GM12875 (cell line): ENCODE data around the gene FAM222A.

ENCODE experiments used
- H3K4me3 ChIP-seq: one replicate; pipeline ENCODE4 v1.5.1; 2011; ENCODE audit warnings: low read depth, low read length, control low read depth
- CTCF ChIP-seq: IDR thresholded peaks from 2 replicates; pipeline ENCODE4 v1.5.1; 2011; ENCODE audit warnings: low read depth, mild to moderate bottlenecking, control low read depth, inconsistent platforms, low read length, moderate library complexity, borderline replicate concordance; ENCODE audit not compliant: insufficient read depth

The FAM222A gene

GRCh38 chr12:109730306-109731145 is 16.9 kb downstream of the FAM222A start:
- no peak overlapping the region for H3K4me3 ChIP-seq
- TF ChIP-seq CTCF = no peak

- no peak overlapping the region for H3K4me3 ChIP-seq
- TF ChIP-seq CTCF = no peak
Measured at GRCh38 chr12:109731231-109731731, 17.7 kb downstream of the FAM222A start.

GRCh38 chr12:109731806-109732205 is 18.2 kb downstream of the FAM222A start:
- no peak for TF ChIP-seq CTCF
- no peak overlapping the region for H3K4me3 ChIP-seq

GRCh38 chr12:109732321-109733305 is 19.0 kb downstream of the FAM222A start:
- H3K4me3 ChIP-seq = no peak overlapping the region
- no peak for TF ChIP-seq CTCF

GRCh38 chr12:109734219-109735000 is 20.8 kb downstream of the FAM222A start:
- TF ChIP-seq CTCF = no peak
- no peak overlapping the region for H3K4me3 ChIP-seq

- no peak overlapping the region for H3K4me3 ChIP-seq
- TF ChIP-seq CTCF = no peak
Measured at GRCh38 chr12:109735051-109735521, 21.5 kb downstream of the FAM222A start.
